ENCODE data around the gene PTPN3.

Gene PTPN3

DNA sequence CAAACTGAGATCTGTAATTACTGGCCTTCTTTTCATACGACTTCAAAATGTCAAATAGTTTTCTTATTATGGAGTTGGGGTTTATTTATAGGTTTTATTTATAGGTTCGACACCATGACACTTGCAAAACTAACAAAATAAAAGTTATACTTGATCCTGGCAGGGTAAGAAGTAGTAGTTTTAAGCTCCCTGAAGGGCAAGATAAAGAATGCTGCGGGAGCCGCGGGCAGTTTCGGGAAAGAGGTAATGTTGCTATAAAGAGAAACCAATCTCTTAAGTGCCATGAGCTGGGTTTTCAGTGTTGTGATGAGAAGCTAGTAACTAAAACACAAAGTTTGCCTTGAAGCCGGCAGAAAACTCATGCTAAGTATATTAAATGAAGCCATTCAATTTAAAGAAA, 24.8 kb downstream of the PTPN3 start:
- Histone ChIP-seq H3K4me3 (ENCODE audit: low read depth in 1 of 2, low read length in 2 of 2) (no peak overlapping the region), H3K27me3 (ENCODE audit: control insufficient read depth in 1 of 2, insufficient read depth in 2 of 2, low read length in 2 of 2) (no peaks in the 10 kb centered on the region), H3K4me1 (ENCODE audit: insufficient read depth, low read length) (no peaks in the 10 kb centered on the region), H3K9me3 (ENCODE audit: low read length) (no peaks in the 10 kb centered on the region), H3K36me3 (ENCODE audit: insufficient read depth, low read length) (no peaks in the 10 kb centered on the region), H3K9ac (ENCODE audit: low read length) (no peak overlapping the region), H3K27ac (ENCODE audit: low read depth, low read length) (no peak overlapping the region)

DNA sequence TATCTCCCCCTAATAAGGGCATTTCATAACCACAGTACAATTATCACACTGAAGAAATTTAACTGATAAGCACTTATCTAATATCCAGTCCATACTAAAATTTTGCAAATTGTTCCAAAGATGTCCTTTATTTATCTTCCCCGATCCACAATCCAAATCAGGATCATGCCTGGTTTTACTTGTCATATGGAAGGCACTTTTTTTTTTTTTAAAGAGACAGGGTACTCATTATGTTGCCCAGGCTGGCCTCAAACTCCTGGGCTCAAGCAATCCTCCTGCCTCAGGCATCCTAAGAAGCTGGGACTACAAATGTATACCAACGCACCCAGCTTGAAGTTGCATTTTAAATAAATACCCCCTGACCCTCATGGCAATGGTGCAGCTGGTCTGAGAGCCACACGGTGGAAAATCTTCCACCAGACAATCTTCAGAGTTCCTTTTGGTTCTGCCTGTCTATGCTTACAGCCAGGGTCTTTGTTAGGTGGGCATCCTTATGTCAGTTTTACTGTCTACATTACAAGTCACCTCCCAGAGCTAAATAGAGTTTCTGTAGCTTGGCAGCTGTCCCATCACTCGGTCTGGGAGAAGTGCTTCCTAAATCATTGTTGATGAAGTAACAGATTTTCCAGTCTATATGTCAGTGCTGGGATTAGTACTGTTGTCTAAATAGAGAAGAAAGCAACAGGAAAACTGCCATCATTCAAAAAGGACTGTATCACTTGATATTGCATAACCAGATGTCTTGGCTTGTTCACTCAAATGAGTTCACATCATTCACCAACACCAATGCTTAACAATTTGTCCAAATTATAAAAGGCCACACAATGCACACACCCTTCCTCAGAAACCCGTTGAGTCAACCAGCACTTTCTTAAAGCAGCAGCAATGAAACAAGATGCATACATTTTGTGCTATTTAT, 26.4 kb downstream of the PTPN3 start:
- no peaks in the 10 kb centered on the region for H3K27me3 ChIP-seq (ENCODE audit: control insufficient read depth in 1 of 2, insufficient read depth in 2 of 2, low read length in 2 of 2)
- H3K9ac ChIP-seq (ENCODE audit: low read length): no peak overlapping the region
- no peaks in the 10 kb centered on the region for H3K9me3 ChIP-seq (ENCODE audit: low read length)
- H3K36me3 ChIP-seq (ENCODE audit: insufficient read depth, low read length): no peaks in the 10 kb centered on the region
- H3K4me3 ChIP-seq (ENCODE audit: low read depth in 1 of 2, low read length in 2 of 2): no peak overlapping the region
- no peaks in the 10 kb centered on the region for H3K4me1 ChIP-seq (ENCODE audit: insufficient read depth, low read length)
- no peak overlapping the region for H3K27ac ChIP-seq (ENCODE audit: low read depth, low read length)

DNA sequence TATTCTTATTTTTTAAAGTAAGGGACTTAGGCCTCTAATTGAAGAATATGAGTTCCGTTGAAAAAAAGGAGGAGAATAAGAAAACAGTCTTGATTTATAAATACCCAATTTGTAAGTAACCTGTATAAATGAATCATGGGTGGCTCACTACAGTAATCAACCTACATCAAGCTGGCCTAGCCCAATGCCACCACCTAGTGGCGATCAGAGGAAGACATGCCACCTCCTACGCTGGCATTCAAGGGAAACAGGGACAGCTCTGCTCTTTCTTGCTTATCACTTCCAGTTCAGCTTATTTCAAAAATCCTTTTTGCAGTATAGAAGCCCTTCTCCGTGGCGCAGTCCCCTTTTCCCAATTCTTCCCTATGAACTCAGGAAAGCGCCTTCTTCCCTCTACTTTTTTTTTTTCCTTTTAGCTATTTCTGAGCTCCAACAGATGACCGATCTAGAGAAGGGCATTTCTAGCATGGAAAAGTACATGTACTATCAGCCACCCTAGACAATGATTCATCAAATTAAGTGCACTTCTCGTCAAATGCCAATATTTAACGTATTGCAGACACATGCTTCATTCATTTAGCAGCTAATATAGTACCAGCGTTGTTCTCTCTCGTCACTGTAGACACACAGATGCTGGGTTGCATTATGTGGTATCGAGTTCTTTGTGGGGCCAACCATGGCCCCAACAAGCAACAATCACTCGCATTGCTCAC, 28.3 kb downstream of the PTPN3 start:
- no peak overlapping the region for H3K27ac ChIP-seq (ENCODE audit: low read depth, low read length)
- no peaks in the 10 kb centered on the region for H3K36me3 ChIP-seq (ENCODE audit: insufficient read depth, low read length)
- no peak overlapping the region for H3K9ac ChIP-seq (ENCODE audit: low read length)
- no peaks in the 10 kb centered on the region for H3K4me1 ChIP-seq (ENCODE audit: insufficient read depth, low read length)
- H3K9me3 ChIP-seq (ENCODE audit: low read length): no peaks in the 10 kb centered on the region
- no peaks in the 10 kb centered on the region for H3K27me3 ChIP-seq (ENCODE audit: control insufficient read depth in 1 of 2, insufficient read depth in 2 of 2, low read length in 2 of 2)
- no peak overlapping the region for H3K4me3 ChIP-seq (ENCODE audit: low read depth in 1 of 2, low read length in 2 of 2)

DNA sequence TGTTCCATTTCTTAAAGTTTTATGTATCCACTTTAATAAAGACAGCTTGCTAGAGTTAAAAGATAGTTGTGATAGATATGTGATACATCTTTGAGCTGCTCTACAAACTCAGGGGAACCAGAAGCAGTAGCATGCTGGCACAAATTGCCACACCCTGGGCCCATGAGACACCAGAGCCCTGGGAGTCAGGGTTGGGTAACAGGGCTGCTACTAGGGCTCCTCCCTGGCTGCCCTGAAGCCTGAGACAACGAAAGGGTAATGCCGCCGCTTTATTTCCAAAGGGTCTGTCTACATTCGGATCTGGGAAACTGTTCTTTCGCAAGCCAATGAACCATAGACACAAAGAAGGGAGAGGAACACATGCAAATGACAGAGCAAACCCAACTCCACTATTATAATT, 29.2 kb downstream of the PTPN3 start:
- H3K4me3 ChIP-seq (ENCODE audit: low read depth in 1 of 2, low read length in 2 of 2): no peak overlapping the region
- no peaks in the 10 kb centered on the region for H3K27me3 ChIP-seq (ENCODE audit: control insufficient read depth in 1 of 2, insufficient read depth in 2 of 2, low read length in 2 of 2)
- no peaks in the 10 kb centered on the region for H3K36me3 ChIP-seq (ENCODE audit: insufficient read depth, low read length)
- H3K4me1 ChIP-seq (ENCODE audit: insufficient read depth, low read length): no peaks in the 10 kb centered on the region
- no peaks in the 10 kb centered on the region for H3K9me3 ChIP-seq (ENCODE audit: low read length)
- no peak overlapping the region for H3K27ac ChIP-seq (ENCODE audit: low read depth, low read length)
- H3K9ac ChIP-seq (ENCODE audit: low read length): no peak overlapping the region

DNA sequence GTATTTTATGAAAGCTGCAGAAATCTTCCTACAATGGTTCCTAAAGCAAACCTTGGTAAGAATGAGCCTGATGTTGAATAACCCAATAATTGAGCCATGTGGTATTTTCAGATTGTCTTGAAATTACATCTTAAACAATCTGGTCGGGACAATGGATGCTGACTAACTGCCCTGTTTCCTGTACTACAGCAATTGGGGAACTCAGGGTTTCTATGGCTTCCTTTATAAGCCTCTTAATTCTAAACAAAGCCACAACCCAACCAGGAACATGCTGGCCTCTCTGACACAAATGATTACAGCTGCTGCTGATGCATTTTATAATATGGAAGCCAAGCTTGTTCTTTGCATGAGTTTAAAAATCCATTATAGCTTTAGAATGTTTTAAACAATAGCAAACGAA, 30.2 kb downstream of the PTPN3 start:
- H3K9ac ChIP-seq (ENCODE audit: low read length): no peak overlapping the region

DNA sequence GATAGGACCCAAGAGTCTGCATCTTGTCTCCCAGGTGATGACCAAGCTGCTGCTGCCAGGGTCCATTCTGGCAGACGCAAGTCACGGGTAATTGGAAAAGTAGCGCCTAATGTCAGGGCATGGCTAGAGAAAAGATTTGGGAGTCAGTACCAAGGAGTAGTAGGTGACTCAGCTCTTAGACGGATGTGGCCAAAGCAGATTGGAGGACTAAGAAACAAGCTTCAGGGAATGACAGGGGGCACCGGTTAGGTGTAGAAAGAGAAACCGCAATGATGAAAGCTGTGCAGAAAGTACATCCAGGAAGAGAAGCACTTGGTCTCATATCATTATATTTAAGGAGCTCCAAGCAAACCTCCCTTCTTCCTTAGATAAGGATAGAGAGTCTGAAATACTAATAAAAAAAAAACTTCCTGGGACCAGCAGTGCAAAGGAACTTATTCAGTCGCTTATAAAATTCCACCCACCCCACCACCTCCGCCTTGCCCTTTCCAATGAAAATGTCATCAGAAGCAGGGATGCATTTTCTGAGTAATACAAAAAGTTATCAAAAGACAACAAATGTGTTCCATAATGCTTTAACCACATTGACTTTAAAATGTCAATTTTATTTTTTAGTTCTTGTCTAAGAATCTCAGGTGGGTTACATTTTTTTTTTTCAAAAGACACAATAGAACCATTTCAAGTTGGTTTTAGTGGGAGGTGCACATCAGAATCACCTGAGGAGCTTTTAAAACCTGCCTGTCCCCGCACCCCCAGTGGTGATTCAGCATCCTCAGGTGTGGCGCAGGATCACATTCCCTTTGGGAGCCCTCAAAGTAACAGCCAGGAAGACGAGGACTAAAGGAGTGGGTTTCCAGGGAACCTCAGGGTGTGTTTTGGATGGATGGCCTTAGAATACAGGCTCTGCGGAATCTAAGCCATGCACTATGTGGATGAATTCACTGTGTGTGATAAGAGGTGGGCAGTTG, 31.2 kb downstream of the PTPN3 start:
- Histone ChIP-seq H3K36me3 (ENCODE audit: insufficient read depth, low read length) (no peaks in the 10 kb centered on the region), H3K9me3 (ENCODE audit: low read length) (no peaks in the 10 kb centered on the region), H3K27ac (ENCODE audit: low read depth, low read length) (no peak overlapping the region), H3K27me3 (ENCODE audit: control insufficient read depth in 1 of 2, insufficient read depth in 2 of 2, low read length in 2 of 2) (no peaks in the 10 kb centered on the region), H3K4me1 (ENCODE audit: insufficient read depth, low read length) (no peaks in the 10 kb centered on the region), H3K9ac (ENCODE audit: low read length) (no peak overlapping the region), H3K4me3 (ENCODE audit: low read depth in 1 of 2, low read length in 2 of 2) (no peak overlapping the region)

More for the DNA sequence above, 30.2 kb downstream of the PTPN3 start:
- no peaks in the 10 kb centered on the region for H3K27me3 ChIP-seq (ENCODE audit: control insufficient read depth in 1 of 2, insufficient read depth in 2 of 2, low read length in 2 of 2)
- no peak overlapping the region for H3K4me3 ChIP-seq (ENCODE audit: low read depth in 1 of 2, low read length in 2 of 2)
- no peak overlapping the region for H3K27ac ChIP-seq (ENCODE audit: low read depth, low read length)
- no peaks in the 10 kb centered on the region for H3K4me1 ChIP-seq (ENCODE audit: insufficient read depth, low read length)
- H3K9me3 ChIP-seq (ENCODE audit: low read length): no peaks in the 10 kb centered on the region
- no peaks in the 10 kb centered on the region for H3K36me3 ChIP-seq (ENCODE audit: insufficient read depth, low read length)

DNA sequence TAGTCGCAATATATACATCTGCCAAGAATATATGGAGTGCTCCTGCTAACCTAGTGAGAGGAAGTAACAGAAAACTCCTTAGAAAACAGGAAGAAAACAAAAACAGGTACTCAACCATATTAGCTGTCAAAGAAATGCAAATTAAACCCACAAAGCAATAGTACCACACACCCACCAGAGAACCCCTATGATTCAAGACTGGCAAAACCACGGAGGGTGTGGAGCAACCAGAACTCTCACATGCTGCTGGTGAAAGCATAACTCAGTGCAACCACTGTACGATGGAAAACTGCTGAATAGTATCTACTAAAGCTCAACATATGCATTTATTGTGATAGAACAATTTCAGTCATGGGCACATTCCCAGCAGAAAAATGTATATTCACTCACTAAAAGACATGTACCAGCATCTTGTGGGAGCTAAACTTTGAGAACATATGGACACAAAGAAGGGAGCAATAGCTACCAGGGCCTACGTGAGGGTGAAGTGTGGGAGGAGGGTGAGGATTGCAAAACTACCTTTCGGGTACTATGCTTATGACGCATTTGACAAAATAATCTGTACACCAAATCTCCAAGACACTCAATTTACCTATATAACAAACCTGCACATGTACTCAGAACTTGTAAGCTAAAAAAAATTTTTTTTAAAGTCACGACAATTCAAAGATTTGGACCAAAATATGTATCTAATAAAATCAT, 34.0 kb downstream of the PTPN3 start:
- no peak overlapping the region for H3K27ac ChIP-seq (ENCODE audit: low read depth, low read length)
- H3K27me3 ChIP-seq (ENCODE audit: control insufficient read depth in 1 of 2, insufficient read depth in 2 of 2, low read length in 2 of 2): no peaks in the 10 kb centered on the region
- no peaks in the 10 kb centered on the region for H3K9me3 ChIP-seq (ENCODE audit: low read length)
- H3K36me3 ChIP-seq (ENCODE audit: insufficient read depth, low read length): no peaks in the 10 kb centered on the region
- H3K4me1 ChIP-seq (ENCODE audit: insufficient read depth, low read length): no peaks in the 10 kb centered on the region
- H3K4me3 ChIP-seq (ENCODE audit: low read depth in 1 of 2, low read length in 2 of 2): no peak overlapping the region
- no peak overlapping the region for H3K9ac ChIP-seq (ENCODE audit: low read length)

DNA sequence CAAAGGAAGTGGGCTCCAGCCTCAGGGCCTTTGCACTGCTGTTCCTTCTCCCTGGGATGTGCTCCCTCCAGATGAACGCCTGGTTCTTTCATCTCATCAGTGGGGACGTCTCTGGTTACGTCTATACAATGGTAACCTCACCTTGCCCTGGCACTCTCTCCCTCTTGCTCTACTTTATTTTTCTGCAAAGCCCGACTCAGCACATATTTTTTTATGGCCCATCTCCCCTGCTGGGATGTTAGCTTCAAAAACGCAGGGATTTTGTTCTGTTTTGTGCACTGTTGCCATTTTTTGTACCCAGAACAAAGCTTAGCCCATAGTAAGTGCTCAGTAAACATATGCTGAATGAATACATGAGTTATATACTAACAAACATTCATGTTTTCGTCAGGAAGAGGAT, 37.5 kb downstream of the PTPN3 start:
- no peak overlapping the region for H3K9ac ChIP-seq (ENCODE audit: low read length)
- no peak overlapping the region for H3K27ac ChIP-seq (ENCODE audit: low read depth, low read length)
- H3K9me3 ChIP-seq (ENCODE audit: low read length): no peaks in the 10 kb centered on the region
- no peaks in the 10 kb centered on the region for H3K4me1 ChIP-seq (ENCODE audit: insufficient read depth, low read length)
- H3K27me3 ChIP-seq (ENCODE audit: control insufficient read depth in 1 of 2, insufficient read depth in 2 of 2, low read length in 2 of 2): no peaks in the 10 kb centered on the region
- no peak overlapping the region for H3K4me3 ChIP-seq (ENCODE audit: low read depth in 1 of 2, low read length in 2 of 2)
- no peaks in the 10 kb centered on the region for H3K36me3 ChIP-seq (ENCODE audit: insufficient read depth, low read length)

DNA sequence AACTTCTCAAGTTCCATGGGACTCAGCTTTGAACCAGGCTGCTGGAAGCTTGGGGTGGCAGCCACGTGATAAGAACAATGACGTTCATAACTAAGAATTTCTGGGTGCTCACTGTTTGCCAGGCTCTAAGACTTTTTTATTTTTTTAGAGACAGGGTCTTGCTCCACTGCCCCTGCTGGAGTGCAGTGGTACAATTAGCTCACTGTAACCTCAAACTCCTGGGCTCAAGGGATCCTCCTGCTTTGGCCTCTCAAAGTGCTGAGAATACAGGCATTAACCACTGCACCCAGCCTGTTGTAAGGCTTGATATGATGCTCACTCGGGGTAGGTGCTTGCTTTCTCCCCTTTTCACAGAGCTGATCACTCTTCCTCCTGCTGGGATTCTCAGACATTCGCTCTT, 38.7 kb downstream of the PTPN3 start:
- Histone ChIP-seq H3K27me3 (ENCODE audit: control insufficient read depth in 1 of 2, insufficient read depth in 2 of 2, low read length in 2 of 2) (no peaks in the 10 kb centered on the region), H3K4me3 (ENCODE audit: low read depth in 1 of 2, low read length in 2 of 2) (no peak overlapping the region), H3K36me3 (ENCODE audit: insufficient read depth, low read length) (no peaks in the 10 kb centered on the region), H3K9me3 (ENCODE audit: low read length) (no peaks in the 10 kb centered on the region), H3K4me1 (ENCODE audit: insufficient read depth, low read length) (no peaks in the 10 kb centered on the region), H3K9ac (ENCODE audit: low read length) (no peak overlapping the region), H3K27ac (ENCODE audit: low read depth, low read length) (no peak overlapping the region)

DNA sequence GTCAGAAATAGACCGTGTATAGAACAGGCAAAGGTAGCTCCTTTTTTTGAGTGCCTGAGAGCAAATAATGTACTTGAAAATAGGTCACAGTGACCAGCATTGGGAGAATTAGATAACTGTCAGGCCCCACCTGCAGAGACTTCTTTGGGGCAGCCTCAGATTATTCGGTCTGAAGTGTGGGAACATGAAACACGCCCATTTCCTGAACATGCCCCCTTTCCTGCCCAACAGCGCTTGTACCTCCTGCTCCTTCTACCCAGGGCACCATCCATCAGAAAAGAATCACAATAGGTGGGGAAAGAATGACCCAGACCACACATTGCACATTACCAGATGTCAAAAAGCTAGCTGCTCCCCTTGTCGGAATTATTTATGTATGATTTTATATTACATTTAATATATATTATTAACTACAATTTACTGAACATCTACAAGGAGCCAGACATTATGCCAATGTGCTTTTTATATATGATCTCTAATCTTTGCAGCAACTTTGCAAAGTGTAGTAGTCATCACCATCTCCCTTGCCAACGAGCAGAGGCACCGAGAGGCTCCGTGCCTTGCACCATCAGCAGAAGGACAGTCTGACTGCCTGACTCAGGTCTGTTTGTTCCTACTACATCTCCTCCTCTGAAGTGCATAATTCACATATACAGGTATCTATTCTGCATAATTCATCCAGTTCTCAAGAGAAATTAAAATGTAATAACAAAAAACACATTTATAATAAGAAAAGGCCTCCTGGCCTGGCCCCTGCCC, 39.5 kb downstream of the PTPN3 start:
- H3K4me1 ChIP-seq (ENCODE audit: insufficient read depth, low read length): no peaks in the 10 kb centered on the region
- H3K9ac ChIP-seq (ENCODE audit: low read length): no peak overlapping the region
- no peak overlapping the region for H3K4me3 ChIP-seq (ENCODE audit: low read depth in 1 of 2, low read length in 2 of 2)
- H3K9me3 ChIP-seq (ENCODE audit: low read length): no peaks in the 10 kb centered on the region
- H3K27me3 ChIP-seq (ENCODE audit: control insufficient read depth in 1 of 2, insufficient read depth in 2 of 2, low read length in 2 of 2): no peaks in the 10 kb centered on the region
- H3K36me3 ChIP-seq (ENCODE audit: insufficient read depth, low read length): no peaks in the 10 kb centered on the region
- H3K27ac ChIP-seq (ENCODE audit: low read depth, low read length): no peak overlapping the region
